ENCODE measurements around the gene TMEM266. TPM values are rescaled to one million over a fixed set of nuclear protein-coding genes. Genes with fewer than 3 reads are reported as not detected.
"Not testable (repeated sequence)": the region's sequence is repeated elsewhere in the genome, so short reads cannot be mapped to it uniquely, and the experiment has no call there.

Gene TMEM266, protein sequence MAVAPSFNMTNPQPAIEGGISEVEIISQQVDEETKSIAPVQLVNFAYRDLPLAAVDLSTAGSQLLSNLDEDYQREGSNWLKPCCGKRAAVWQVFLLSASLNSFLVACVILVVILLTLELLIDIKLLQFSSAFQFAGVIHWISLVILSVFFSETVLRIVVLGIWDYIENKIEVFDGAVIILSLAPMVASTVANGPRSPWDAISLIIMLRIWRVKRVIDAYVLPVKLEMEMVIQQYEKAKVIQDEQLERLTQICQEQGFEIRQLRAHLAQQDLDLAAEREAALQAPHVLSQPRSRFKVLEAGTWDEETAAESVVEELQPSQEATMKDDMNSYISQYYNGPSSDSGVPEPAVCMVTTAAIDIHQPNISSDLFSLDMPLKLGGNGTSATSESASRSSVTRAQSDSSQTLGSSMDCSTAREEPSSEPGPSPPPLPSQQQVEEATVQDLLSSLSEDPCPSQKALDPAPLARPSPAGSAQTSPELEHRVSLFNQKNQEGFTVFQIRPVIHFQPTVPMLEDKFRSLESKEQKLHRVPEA
- polyA plus RNA-seq (2013, experiment 1 of 2; ENCODE audit: insufficient read length), result 0.26 TPM
- 0.28 TPM for polyA plus RNA-seq (2013, experiment 2 of 2; ENCODE audit: insufficient read length)

DNA sequence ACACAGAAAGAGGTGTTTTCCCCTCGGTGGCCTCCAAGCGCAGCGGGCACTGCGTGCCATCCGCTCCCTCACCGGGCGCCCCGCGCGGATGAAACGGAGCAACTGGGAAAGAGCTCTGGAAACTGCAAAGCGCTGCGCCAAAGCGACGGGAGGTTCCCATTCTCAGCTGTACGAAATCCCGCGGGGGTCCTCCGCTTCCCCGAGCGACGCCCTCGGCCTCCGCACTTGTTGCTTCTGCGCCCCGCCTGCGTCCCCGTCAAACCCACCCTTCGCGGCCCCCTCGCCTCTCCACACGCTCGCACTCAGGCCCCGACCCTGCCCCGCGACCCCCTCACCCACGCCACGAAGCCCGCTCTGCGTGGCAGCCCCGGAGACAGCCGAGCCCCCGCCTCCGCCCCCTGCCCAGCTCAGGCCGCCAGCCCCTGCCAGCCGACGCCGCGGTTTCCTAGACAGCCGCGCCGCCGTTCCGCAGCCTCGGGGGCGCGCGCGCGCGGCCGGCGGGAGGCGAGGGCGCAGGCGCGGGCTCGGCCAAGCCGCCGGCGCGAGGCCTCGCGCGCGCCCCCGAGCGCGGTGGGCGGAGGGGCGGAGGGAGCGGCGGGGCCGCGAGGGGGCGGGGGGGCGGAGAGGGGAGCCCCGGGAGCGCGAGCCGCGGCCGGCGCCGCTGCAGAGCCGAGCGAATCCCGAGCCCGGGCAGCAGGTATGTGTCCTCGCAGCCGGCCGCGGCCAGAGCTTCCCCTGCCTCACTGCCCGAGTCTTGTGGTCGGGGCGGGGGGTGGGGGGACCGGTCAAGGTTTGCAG, at the start of gene TMEM266:
Gene TMEM266 (plus strand): TSS at position 666 of the 798 bp plus-strand sequence. CDS start 74,279 bp downstream, outside the sequence.
- DNase-seq, result peak; percentile 13

DNA sequence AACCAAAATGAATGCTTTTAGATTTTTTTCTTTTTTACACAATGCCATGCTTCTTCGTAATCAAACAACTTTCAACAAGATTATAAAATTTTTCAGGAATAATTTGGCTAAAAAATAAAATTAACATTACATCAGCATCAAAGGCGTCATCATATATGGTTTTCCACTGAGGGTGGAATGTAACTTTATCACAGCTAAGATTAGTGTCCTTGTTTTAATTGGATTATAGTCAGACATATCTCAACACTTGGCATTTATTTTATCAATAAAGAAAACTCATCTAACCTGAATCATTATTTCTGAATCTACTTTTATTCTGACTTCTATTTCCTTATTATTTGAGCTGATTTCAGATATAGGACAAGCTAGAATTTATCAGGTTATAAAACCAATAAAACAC, 49.2 kb upstream of the TMEM266 start:
- DNase-seq, result no peak

DNA sequence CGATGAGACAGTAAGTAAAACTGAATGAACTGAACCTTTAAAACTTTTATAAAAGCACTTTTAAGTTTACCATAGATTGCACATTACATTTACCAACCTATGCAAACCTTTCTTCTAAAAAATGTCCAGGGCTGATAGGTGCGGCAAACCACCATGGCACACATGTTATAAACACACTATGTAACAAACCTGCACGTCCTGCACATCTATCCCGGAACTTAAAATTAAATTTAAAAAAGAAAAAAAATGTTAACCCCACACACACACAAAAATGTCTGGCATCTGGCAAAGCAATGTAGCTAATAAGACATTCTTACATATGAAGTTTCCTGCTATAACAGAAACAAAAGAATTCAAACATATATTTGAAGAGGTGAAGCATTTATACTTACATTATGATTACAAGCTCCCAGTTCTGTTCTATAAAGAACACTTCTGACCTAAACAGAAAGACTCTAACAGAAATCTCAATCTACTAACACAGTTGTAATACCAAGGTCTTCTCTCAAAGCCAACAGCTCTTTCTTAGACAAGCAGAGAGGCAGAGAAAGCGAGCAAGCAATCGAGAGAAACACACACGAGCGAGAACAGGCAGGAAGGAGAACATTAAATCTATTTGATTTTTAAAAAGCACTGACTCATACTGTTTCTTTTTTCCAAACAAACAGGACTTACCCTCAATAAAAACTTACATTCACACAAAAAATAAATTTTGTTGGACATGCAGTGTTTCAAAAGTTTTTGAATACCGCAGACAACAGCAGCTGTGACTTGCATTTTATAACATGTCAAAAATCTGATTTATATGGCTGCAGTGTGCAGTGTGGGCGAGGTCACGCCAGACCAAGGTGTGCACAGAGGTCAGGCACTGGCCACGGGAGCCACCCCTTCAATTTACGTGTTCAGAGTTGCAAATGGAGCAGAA, 47.9 kb upstream of the TMEM266 start, which contains the start of gene NRG4:
Gene NRG4 (minus strand): TSS at position 798 of the 925 bp plus-strand sequence. CDS start 1,194 bp downstream, outside the sequence.
- peak; percentile 3 for DNase-seq

DNA sequence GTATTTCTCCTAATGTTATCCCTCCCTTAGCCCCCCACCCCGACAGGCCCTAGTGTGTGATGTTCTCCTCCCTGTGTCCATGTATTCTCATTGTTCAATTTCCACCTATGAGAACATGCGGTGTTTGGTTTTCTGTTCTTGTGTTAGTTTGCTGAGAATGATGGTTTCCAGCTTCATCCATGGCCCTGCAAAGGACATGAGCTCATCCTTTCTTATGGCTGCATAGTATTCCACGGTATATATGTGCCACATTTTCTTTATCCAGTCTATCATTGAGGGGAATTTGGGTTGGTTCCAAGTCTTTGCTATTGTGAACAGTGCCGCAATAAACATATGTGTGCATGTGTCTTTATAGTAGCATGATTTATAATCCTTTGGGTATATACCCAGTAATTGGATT, 46.3 kb upstream of the TMEM266 start:
- DNase-seq, result not testable (repeated sequence)

DNA sequence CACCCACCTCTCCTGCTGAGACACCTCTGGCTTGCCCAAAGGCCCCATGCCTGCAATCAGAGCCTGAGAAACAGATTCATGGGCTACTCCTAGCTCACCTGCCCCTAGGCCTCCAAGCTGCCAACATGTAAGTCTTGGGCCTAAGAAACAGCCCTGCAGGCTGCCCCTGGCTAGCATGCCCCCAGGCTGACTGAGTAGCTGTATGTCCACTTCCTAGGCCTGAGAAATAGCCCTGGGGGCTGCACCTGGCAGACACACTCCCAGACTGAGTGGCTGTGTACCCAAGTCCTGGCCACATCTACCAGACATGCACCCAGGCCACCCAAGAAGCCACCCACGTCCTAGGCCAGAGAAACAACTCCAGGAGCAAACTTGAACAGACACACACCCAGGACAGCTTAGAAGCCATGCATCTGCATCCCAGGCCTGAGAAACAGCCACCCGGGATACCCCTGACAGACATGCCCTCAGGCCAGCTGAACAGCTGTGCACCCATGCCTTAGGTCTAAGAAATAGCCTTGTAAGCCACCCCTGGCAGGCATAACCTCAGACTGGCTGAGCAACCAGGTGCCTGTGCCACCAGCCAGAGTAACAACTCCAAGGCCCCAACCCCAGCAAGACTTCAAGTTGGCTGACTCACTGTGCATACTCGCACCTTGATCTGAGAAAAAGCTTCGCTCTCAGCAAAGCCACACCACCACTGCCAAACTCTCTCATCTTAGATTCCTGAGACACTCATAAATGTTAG, 35.6 kb upstream of the TMEM266 start:
- DNase-seq, result no peak

DNA sequence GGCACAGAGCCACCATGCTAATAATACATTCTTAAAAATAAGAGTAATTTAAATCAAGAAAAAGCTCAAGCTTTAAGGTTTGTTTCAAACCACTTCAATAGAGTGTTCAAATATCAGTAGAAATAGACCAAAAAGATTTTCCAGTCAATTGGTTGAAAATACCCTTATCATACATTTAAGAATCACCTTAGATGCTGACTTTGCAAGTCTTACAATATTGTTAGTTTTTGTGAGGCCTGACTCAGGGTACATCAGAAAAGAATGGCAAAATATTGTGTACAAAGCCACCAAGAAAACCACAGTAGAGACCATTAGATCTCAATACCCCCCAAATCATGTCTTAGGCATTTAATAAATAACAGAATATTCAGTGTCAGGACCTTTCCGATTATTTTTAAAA, 27.7 kb upstream of the TMEM266 start:
- no peak for DNase-seq

DNA sequence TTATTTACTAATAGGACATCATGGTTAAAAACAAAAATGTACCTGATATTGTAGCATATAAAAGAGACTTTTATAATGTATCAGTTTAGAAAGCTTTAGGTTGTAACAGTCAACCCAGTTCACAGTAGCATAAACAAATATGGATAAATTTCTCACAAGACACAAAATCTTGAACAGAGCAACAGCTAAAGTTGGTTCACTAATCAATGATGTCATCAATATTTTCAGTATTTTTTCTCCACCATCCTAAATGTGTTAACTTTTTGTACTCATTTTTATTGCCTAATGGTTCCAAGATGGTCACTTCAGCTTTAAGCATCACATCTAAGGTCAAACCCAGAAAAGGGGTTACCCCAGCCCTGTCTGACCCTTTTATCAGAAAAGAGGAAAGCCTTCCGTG, 26.3 kb upstream of the TMEM266 start:
- no peak for DNase-seq

DNA sequence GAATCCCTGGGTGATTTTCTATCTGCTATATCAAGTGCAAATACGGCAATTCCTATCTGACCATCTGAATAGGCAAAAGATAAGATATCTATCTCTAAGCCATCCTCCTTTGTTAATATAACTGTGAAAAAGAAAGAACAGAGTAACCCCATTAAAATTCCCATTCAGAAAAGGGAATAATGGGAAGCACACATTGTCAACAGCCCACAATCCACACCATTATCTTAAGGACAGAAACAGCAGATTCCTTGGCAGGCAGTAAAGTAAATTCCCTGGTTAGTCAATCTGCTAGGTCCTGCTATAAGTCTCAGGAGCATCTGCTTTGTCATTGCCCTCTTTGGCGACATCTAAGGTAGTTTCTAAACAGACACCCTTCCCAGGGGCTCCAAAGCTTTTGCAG, 25.7 kb upstream of the TMEM266 start:
- DNase-seq, result no peak

DNA sequence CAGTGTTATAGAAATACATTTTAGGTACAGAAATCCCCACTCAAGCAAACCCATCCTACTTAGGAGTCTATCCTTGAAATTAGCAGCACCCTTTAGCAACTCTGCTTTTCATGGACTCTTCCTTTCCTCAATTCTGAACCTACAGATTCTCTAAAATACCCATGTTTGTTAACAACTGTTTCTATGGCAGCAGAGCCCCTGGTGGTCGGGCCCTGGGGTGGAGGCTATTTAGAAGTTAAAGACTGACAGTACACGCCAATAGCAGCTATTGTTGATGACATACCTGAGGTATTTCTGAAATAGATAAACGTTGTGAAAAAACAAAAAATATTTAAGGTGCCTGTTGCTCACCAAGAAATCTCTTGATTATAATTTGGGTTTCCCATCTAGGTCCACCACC, 24.2 kb upstream of the TMEM266 start:
- no peak for DNase-seq

DNA sequence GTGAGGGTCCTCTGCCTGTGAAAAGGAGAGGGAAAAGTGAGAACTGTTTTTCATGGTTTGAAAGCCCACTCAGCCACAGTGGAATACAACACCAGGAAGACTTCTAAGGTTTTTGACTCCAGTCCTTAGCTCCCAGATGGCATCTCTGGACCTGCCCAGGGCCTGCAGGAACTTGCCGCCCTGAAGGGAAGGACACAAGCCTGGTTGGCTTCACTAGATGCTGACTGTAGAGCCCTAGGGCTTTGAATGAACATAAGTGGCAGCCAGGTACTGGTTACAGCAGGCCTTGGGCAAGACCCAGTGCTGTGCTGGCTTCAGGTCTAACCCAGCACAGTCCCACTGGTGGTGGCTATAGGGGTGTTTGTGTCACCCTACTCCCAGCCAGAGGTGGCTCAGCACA, 21.3 kb upstream of the TMEM266 start:
- DNase-seq, result no peak

DNA sequence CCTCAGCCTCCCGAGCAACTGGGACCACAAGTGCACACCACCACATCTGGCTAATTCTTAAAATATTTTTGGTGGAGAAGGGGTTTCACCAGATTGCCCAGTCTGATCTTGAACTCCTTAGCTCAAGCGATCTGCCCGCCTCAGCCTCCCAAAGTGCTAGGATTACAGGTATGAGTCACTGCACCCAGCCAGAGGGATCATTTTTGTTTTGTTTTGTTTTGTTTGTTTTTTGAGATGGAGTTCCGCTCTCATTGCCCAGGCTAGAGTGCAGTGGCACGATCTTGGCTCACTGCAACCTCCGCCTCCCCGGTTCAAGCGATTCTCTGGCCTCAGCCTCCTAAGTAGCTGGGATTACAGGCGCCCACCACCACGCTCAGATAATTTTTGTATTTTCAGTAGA, 5.6 kb upstream of the TMEM266 start:
- DNase-seq, result not testable (repeated sequence)

DNA sequence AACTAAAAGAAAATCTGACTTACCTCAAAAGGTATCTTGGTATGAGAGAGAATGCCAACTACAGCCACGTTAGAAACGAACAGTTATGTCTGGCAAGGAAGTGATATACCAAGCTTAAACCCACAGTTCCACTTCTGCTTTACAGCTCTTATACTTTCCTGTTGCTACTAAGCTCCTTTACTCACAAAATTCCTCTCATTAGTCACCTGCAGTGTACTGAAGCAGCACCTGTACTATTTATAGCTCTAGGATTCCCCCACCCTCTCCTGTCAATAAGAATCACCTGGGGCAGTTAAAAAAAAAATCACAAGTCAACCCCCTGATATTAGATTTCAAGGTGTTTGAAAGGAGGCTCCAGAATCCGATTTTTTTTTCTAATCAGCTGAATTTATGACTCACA, 2.9 kb upstream of the TMEM266 start:
- DNase-seq, result no peak

DNA sequence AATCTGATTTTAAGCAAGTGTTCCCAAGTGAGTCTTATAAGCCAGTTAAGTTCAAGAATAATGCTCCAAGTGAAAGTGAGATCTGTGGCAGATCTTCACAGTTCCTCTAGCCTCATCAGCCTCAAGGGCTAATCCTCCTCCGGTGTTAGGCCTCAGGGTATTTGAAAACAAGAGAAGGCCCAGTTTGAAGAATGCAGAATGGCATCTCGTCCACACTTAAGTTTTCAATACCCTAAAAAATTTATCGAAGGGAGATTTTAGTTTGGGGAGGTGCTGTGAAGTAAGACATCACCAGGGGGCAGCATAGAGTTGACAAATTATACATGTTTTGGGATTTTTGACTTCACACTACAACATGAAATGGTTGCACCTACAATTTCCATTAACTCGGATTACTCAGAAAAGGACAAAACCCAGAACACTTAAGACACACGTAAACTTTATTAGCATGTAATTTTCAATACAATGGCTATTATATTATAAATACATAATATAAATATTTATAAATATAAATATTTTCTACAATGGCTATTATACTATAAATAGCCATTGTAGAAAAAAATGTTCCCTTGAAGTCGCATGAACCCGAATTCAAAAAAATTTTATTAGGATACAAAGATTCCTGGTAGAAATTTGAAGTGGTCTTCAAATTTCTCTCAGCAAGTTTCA, 2.3 kb upstream of the TMEM266 start:
- peak; percentile 28 for DNase-seq

DNA sequence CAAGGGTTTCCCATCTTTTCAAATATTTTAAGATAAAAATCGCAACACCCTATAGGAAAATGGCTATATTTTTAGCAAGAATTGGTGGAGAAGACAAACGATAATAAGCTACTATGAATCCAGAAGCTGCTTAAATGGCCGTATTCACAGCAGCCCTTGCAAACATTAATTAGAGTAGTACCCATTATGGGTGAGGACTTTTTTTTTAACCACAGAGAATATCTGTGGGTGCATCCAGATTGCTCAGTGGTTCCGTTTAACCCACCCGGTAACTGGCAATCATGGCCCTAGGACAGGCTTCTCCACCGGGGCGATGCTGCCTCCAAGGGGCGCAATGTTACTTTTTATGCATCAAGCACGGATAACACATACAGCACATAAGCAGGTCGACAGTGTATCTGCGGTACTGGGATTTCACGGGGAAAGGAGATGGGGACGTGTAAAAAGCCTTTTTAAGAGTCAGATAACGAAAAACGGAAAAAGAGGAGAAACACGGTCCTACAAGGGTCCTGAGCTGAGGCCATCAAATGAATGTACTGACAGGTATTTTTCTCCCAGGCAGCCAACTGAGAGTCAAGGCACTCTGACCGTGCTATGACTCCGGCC, 968 bp upstream of the TMEM266 start:
- DNase-seq, result no peak

DNA sequence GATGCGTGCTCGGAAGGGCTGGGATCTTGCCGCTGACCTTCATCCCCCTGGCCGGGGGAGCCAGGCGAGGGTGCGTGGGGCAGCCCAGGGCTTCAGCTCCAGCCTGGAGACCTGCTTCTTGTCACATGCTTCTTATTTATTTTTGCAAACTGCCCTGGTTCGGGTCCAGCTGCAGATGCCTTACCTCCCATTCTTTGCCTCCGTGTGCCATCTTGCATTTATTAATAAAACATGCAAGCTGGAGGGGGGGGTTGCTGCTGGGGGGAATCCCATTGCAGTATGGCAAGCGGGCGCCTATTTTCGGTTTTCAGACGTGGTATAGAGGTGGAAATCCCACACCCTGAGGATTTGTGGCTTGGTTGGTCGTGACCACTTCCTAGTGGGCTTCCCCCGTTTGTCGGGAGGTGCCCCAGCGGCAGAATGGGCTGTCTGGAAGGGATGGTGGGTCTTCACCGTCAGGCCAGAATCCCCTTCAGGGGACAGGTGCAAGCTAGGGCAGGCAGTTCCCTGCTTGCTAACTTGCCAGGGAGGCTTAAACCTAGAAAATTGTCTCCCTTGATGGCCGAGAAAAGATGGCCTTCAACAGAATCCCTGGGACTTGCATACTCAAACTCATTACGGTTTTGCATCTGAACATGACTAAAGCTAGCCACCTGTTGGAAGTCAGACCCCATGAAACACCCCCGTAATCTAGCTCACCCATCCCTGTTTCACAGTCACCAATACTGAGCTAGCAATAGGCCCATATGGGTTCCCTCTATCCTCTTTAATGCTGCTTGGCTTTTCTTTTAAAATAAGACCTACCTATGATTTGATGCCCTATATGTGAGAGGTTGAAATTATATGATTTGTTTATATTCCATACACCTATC, 569 bp downstream of the TMEM266 start:
- no peak for DNase-seq

DNA sequence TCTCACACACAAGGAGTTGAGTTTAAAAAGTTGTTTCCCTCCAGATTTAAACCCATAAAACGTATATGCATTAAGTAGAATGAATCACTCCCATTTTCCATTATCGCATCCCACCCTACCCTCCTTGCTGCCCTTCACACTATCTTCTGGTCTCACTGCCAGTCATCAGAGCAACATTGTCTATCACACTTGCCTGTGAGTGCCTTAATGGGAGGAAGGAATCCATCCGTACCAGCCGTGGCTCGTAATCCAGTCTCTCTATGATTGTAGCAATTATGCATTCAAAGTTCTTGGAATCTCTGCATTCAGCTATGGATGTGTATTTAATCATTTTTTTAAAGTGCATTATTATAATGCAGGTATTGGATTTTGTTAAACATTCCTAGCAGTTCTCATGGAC, 1.9 kb downstream of the TMEM266 start:
- no peak for DNase-seq

DNA sequence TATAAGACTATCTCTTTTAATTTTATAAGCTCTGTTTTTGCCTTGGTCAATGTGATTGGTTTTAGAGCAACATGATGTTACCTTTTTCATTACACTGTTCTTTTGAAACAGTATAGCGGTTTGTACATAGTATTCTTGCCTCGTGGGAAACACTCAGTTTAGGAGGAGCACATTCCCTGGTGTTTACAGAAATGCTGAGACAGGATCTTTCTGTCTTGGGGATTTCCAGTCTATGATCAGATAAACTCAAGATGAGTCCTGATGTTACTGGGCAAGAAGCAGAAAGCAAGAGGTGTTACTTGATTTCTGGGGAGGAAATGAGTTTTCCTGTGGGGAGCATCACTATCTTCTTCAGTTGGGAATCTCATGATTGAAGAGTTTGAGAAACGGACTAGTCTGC, 2.5 kb downstream of the TMEM266 start:
- DNase-seq, result no peak

DNA sequence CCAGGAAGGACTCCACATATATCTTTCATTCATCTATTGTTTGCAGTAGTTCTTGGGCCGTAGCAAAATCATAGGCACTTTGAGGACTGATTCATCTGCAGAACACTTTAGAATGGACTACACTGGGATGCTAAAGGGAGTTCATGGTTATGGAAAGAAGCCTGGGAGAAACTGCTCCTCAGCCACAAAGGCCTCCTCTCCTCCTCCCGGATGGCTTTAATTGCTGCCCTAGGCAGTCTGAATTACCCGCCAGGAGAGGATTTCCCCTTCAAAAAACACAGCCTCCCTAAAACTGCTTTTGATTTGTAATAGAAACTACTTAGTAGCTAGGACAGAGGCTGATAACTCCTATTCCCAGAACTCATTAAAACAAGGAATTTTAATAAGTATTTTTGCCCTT, 4.6 kb downstream of the TMEM266 start:
- no peak for DNase-seq

DNA sequence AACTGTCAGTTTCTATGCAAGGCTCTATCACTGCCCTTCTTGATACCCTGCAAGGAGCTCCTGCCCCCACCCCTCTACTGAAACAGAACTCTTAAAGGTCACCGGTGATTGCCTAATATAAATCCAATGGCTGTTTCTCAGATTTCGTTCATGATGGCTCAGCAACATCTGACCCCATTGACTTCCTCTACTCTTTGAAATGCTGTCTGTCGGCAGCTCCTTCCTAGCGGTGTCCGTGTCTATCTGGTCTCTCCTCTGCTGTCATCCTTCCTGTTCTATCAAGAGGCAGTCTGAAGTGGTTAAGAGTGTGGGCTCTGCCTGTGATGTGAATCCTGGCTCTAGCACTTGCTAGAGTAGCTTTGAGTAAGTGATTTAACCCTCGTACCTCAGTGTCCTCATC, 5.5 kb downstream of the TMEM266 start:
- no peak for DNase-seq
